Prostate gland (tissue), 2 donors: ENCODE measurements around the gene OR52E4.

Source experiments
- POLR2AphosphoS5 ChIP-seq: sonication (generic); formaldehyde crosslinking; IDR thresholded peaks from one replicate; pipeline ENCODE4 v1.6.1; 2017; ENCODE audit warnings: antibody characterized with exemption
- TF ChIP-seq, protein P1 (sequence below), 4 experiments: fragments of 200-600 bp in 2 of 4; fragments of 450-650 bp in 2 of 4; sonication (generic) in 2 of 4; IDR thresholded peaks; 1 replicate in 3 of 4; 2 replicates in 1 of 4; pipeline ENCODE4 v1.5.1; 2016 to 2019; ENCODE audit warnings: antibody characterized with exemption in 4 of 4, mild to moderate bottlenecking in 2 of 4, moderate library complexity in 2 of 4

DNA sequence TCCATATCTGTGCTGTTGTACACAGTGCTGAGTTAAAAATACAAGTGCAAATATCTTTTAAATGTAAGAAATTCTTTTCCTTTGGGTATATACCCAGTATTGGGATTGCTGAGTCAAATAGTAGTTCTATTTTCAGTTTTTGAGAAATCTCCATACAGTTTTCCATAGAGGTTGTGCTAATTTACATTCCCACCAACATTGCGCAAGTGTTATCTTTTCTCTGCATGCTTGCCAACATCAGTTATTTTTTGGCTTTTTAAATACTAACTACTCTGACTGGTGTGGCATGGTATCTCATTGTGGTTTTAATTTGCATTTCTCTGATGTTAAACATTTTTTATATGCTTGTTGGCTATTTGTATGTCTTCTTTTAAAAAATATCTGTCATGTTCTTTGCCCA is 29.4 kb upstream of the OR52E4 start:
- TF ChIP-seq, protein P1, sequence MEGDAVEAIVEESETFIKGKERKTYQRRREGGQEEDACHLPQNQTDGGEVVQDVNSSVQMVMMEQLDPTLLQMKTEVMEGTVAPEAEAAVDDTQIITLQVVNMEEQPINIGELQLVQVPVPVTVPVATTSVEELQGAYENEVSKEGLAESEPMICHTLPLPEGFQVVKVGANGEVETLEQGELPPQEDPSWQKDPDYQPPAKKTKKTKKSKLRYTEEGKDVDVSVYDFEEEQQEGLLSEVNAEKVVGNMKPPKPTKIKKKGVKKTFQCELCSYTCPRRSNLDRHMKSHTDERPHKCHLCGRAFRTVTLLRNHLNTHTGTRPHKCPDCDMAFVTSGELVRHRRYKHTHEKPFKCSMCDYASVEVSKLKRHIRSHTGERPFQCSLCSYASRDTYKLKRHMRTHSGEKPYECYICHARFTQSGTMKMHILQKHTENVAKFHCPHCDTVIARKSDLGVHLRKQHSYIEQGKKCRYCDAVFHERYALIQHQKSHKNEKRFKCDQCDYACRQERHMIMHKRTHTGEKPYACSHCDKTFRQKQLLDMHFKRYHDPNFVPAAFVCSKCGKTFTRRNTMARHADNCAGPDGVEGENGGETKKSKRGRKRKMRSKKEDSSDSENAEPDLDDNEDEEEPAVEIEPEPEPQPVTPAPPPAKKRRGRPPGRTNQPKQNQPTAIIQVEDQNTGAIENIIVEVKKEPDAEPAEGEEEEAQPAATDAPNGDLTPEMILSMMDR (IDR thresholded peaks at IDR 0.05): no peak
- no peak for TF ChIP-seq POLR2AphosphoS5
